Right renal pelvis (tissue), 4 donors: ENCODE data around the gene AGPAT3. TPM values are rescaled to one million over a fixed set of nuclear protein-coding genes. Genes with fewer than 3 reads are reported as not detected.

Experiments
- DNase-seq, 4 donors: peaks; one replicate each; pipeline ENCODE4 v3.0.0-alpha.2; 2013; ENCODE audit warnings: low read depth in 4 of 4, low spot score in 3 of 4, missing footprints in 1 of 4
- polyA plus RNA-seq, 4 donors: library from polyadenylated mRNA; unstranded; fragments of 120-200 nt; gene quantifications; one replicate each; pipeline ENCODE4 v1.2.1, GENCODE V29; 2013; ENCODE audit not compliant: insufficient read length in 4 of 4

The AGPAT3 gene
- polyA plus RNA-seq, 4 donors: 55.2 to 63.3 (median 59.4) TPM

- DNase-seq: no peak
Measured at GRCh38 chr21:43904331-43904781, 39.3 kb downstream of the AGPAT3 start.

GRCh38 chr21:43905726-43906455 lies 40.9 kb downstream of the AGPAT3 start:
- no peak for DNase-seq

GRCh38 chr21:43906585-43907370 lies 41.8 kb downstream of the AGPAT3 start:
- no peak for DNase-seq

- DNase-seq: no peak
Measured at GRCh38 chr21:43907751-43908150, 42.7 kb downstream of the AGPAT3 start.

GRCh38 chr21:43908167-43908566 lies 43.1 kb downstream of the AGPAT3 start:
- no peak for DNase-seq

- no peak for DNase-seq
Measured at GRCh38 chr21:43909741-43910400, 44.8 kb downstream of the AGPAT3 start.

- DNase-seq: no peak
Measured at GRCh38 chr21:43910460-43910859, 45.4 kb downstream of the AGPAT3 start.

GRCh38 chr21:43911015-43911934 lies 46.3 kb downstream of the AGPAT3 start:
- DNase-seq: no peak

- no peak for DNase-seq
Measured at GRCh38 chr21:43911935-43912487, 47.0 kb downstream of the AGPAT3 start.

GRCh38 chr21:43912500-43912899 lies 47.5 kb downstream of the AGPAT3 start:
- no peak for DNase-seq

GRCh38 chr21:43912910-43913309 lies 47.9 kb downstream of the AGPAT3 start:
- no peak for DNase-seq

- no peak for DNase-seq
Measured at GRCh38 chr21:43913928-43914327, 48.9 kb downstream of the AGPAT3 start.

GRCh38 chr21:43916076-43916475 lies 51.1 kb downstream of the AGPAT3 start:
- no peak for DNase-seq

- no peak for DNase-seq
Measured at GRCh38 chr21:43916691-43917514, 51.9 kb downstream of the AGPAT3 start.

GRCh38 chr21:43917515-43918384 lies 52.7 kb downstream of the AGPAT3 start:
- DNase-seq: no peak

GRCh38 chr21:43918385-43918947 lies 53.4 kb downstream of the AGPAT3 start:
- DNase-seq: no peak

- DNase-seq: no peak
Measured at GRCh38 chr21:43919283-43919682, 54.3 kb downstream of the AGPAT3 start.
